Embryonic facial prominence (tissue), 1 donor: ENCODE measurements around the gene PDE7B.

ENCODE experiments used
- DNase-seq: peaks from one replicate; pipeline ENCODE4 v3.0.0-alpha.2; 2016; ENCODE audit errors: extremely low spot score

Gene PDE7B

DNA sequence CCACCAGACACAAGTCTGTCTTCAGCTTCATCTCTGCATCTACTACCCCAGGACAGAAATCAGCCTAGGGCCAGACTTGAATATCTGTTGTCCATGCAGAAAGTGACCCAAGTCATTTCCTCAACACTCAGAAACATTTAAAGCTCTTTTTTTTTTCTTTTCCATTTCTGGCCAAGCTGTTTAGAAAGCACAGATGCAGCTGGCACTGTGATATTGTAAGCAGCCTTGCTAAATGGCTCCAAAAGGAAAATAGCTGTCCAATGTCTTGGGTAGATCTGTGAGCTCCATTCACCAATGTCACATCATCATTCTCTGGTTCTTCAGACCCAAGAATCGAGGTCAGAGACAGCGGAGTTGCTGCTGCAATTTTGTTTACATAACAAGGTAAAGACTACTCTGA lies 174.2 kb downstream of the PDE7B start:
- DNase-seq, result no peak

DNA sequence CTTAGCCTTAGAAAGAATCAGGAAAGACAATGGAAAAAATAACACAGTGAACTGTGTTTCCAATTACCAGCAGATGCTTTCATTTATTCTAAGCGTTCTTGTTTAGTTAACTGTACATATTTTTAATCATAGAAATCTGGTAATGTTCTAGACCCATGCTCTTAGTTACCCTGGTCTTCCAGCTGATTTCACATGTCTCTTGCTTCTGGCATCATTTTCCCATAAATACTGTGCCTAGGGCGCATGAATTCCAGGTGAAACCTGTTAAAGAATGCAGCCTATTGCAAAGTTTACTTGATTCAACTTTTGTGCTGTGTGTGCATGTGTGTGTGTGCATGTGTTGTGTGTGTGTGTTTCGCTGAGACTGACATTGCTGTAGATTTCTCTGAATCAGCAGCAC lies 178.6 kb downstream of the PDE7B start:
- DNase-seq, result peak; percentile 47

- DNase-seq, result no peak
These were observed 180.5 kb downstream of the PDE7B start for GRCh38 chr6:136031982-136032381.

GRCh38 chr6:136033416-136033815 lies 181.9 kb downstream of the PDE7B start:
- no peak for DNase-seq

GRCh38 chr6:136034422-136034821 lies 182.9 kb downstream of the PDE7B start:
- DNase-seq, result no peak

DNA sequence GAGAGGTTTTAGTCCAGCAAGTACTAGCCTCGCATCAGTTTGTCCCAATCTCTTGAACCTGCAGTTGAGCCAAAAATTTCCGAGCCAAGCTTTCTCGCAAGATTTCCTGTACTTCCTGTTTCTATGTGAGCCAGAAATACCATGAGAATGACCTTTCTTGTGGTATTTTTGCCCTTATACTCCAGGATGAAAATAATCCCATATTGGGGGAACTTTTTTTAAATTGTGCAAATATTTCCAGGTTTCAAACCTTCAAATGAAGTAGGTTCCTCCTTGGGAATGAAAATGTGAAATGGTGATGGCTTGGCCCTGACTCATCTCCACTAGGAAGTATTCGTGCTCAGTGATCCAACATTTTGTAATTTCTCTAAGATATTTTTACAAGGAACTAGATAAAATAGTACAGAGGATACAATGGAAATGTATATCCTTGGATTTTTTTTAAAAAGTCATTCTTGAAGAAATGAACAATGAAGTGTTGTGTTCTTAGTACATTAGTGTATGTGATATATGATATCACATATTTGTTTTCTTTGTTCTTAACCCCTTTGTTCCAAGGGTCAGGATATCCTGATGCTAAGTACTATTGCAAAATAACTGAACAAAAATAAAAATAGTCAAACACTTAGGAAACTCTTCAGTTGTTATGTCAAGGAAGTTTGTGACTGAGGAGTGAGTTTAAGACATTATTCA lies 184.0 kb downstream of the PDE7B start:
- no peak for DNase-seq

DNA sequence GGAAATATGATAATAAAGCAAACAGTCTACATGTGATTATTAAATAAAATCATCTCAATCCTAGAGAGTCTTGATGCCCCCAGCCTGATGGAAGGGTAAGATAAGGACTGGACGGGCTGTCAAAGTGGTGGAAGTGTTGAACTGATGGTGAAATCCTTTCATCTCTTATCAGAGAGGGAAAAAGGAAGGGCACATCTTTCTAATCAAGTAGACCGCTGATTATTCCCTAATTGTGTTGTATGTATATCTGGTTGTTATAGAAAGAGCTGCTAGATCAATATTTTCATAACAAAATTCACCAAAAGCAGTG lies 184.5 kb downstream of the PDE7B start:
- no peak for DNase-seq

DNA sequence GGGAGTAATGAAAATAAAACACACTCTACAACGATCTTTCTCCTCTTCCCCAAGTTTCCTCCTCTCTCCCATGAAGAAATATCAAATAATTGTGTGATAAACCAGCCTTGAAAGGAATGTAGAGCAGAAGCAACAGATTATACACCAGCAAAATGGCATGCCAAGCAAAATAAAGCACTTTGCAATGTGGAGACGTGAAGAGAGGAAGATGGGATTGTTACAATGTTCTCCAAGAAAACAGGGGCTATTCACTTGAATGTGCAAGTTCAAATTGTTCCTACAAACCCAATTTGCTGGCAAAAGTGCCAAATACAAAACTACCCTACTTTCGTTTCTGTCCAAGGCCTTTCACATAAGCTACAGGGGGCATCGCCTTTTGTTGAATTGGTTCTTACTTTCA lies 185.1 kb downstream of the PDE7B start:
- no peak for DNase-seq

GRCh38 chr6:136037242-136037875 lies 185.9 kb downstream of the PDE7B start:
- no peak for DNase-seq

DNA sequence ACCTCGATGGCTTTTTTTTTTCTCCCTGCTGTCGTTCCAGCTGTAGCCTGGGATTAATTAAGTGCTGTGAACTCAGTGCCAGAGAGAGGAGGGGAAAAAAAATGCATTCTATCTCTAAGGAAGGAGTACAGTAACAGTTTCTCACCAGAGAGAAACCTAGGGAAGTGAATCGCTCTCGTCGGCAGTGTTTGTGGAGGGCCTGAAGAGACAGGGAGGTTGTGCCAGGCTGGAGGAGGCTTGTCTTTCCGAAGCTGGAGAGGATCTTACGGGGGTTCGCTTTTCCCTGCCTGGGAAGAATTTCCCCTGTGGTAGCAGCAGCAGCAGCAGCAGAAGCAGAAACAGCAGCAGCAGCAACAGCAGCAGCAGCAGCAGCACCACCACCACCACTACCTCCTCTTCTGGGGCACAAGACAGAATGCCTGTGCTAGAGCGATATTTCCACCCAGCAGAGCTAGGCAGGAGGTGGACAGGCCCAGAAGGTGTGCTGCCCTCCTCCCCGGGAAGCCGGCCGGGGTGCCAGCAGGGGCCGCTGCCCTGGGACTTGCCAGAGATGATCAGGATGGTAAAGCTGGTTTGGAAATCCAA lies 186.5 kb downstream of the PDE7B start:
- peak; percentile 64 for DNase-seq

GRCh38 chr6:136038531-136038930 lies 187.0 kb downstream of the PDE7B start:
- no peak for DNase-seq

DNA sequence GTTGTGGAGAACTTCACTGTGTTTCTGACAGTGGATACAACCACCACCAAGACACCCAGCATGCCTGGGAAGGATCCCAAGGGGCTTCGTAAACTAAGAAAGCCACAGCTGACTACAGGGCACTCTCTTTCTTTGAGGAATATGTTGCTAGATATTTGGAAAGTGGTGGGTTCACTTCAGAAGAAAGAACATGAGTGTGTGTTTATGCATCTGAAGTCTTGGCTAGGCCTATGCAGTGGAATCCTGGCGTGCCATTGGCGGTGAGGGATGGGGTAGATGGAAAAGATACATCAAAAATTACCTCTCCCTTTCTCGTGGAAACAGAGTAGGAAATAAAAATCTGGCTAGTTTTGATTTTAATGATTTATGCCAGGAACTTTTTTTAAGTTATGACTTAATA lies 187.7 kb downstream of the PDE7B start:
- DNase-seq, result no peak

DNA sequence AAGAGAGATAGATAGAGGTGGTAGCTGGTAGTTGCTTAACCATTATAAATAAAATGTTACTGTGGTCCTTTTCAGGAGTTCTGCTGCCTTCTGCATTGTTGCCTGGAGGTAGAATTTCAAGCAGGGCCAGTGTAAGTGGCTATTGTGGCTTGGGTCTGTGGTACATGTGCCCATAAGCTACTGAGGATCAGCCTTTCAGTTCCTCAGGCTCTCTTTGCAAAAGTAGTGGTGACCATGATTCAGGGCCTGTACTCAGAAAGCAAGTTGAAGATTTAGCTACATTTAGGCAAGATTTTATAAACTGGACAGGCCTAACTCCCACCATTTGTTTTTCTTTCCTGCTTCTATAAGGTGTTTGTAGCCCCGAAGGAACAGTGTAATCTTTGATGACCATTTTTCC lies 199.0 kb downstream of the PDE7B start:
- DNase-seq, result no peak

GRCh38 chr6:136051140-136051775 lies 199.8 kb downstream of the PDE7B start:
- DNase-seq, result no peak

DNA sequence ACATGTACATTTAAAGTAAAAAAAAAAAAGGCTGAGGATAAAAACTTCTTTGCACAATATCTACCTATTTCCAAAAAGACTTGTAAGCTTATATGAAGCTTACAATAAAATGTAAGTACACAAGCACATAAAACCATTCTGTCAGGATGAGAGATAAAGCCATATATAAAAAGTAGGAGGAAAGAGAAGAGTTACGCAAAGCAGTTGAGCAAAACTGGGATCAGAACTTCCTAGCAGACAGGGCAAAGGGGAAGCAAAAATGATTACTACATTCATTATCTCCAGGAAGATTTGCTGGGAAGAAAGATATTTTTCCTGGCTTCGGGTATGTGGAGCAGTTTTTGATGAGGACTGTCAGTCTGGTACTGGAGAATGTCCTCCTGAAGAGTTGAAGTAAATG lies 200.5 kb downstream of the PDE7B start:
- DNase-seq, result no peak

GRCh38 chr6:136058852-136059251 lies 207.4 kb downstream of the PDE7B start:
- no peak for DNase-seq

DNA sequence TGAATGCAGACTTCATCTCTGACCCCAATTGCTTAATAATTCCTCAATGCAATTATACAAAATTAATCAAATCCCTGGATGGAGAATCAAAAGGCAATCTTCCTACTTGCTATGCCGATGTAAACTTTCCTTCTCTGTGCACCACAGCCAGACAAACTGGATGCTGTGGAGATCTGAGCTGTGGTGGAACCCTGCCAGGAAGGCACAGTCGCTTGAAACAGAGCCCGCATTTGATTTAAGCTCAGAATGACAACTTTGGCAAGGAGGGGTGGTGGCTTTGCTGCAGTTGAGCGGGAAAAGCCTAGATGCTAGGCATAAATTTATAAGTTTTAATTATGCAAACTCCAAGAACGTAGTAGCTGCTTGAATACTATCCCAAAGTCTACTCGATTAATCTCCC lies 207.8 kb downstream of the PDE7B start:
- DNase-seq, result no peak

- DNase-seq, result no peak
These were observed 208.6 kb downstream of the PDE7B start for GRCh38 chr6:136060052-136060451.

- no peak for DNase-seq
These were observed 209.3 kb downstream of the PDE7B start for GRCh38 chr6:136060759-136061158.

- no peak for DNase-seq
These were observed 210.2 kb downstream of the PDE7B start for GRCh38 chr6:136061701-136062100.

DNA sequence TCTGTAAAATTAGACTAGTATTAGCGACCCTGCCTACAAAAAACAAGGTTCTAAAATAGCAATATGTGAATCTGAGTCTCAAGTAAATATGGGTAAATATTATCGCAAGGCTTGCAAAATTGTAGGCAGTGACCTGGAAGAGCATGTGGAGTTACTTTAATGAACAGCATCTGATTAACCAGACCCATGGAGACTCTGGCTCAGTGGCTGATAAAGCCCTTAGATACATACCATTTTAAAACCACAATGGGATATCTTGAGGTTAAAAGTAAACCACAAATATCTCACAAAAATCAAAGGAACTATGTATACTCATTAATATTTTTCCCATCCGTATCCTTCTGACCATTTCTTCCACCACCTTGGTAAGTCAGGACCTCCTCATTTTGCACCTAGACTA lies 211.6 kb downstream of the PDE7B start:
- DNase-seq, result no peak

DNA sequence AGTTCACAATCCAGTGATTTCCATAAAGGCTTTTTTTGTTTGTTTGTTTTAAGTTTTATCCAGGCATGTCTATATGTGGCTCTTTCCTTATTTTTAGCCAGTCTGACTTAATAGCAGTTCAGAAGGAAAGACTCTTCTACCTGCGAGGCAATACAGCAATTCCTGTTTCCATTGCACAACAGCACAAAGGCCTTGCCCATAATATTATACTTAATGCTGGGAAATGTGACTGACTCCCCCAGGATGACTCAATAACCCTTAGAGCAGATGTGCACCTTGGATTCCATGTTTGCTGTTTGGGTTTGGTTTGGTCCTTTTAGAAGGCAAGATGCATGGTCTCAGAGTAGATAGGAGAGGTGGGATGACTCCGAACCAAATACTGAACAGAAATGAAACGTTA lies 214.5 kb downstream of the PDE7B start:
- DNase-seq, result no peak

DNA sequence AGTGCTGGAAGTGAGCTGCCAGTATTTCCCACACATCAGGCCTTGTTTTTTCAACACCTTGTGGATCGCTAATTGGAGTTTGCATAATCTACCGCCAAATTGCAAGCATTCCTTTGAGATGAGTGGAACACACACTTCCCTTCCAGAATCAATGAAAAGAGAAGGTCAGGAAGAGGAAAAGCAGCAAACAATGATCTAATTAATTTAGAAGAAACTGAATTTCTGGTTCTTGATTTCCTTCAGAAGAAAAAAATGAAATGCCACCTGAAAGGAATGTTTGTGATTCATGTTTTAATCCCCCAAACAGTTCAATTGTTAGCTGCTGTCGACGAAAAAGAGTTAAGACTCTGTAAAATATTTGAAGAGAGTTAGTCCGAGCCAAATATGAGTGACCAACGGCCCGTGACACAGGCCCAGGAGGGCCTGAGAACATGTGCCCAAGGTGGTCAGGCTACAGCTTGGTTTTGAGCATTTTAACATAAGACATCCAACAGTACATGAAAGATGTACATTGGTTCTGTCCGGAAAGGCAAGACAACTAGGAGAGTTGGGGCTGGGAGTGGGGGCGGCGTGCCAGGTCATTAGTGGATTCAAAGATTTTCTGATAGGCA lies 216.3 kb downstream of the PDE7B start:
- no peak for DNase-seq
